ENCODE results near the gene PRODH2.

Gene PRODH2

DNA sequence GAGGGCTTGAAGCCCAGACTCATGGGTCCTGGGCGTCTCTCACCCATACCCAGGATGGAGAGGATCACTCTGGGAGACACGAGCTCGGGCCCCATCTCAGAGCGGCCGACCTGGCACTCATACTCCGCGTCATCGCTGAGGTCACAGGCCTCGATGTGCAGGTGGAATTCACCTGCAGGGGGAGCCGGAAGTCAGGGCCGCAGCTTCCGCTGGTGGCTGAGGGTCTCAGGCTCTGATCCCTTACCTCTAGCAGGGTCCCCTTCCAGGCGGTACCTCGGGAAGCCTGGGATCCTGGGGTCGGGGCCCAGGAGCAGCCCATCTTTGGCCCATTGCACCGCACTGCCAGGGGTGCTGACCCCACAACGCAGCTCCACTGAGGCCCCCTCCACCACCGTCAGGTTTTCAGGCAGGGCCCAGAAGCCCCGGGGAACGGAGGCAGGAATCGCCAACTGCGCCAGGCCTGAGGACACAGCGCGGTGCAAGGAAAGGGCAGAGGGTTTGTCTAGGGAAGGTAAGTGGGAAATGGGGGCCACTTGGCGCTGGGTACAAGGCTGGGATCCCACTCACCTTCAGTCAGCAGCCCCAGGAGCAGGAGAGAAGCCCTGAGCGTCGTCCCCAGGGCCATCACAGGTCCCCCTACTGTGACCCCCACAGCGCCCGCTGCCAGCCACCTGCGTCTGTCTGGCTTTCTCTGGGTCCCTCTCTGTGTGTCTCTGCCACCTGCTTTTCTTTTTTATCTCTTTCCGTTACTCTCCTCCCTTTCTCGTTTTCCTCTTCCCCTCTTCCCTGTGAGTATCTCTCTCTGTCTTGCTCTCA, 38.8 kb upstream of the PRODH2 start:
- Histone ChIP-seq H3K9me3 (ENCODE audit: low read length) (no peaks in the 10 kb centered on the region), H3K36me3 (ENCODE audit: insufficient read depth, low read length) (no peaks in the 10 kb centered on the region), H3K79me2 (ENCODE audit: insufficient read depth, low read length) (no peaks in the 10 kb centered on the region), H3K27me3 (ENCODE audit: insufficient read depth, low read length) (0 out of 2 replicates have a peak, but pooled peaks cover 13% of the 10 kb centered on the region), H2AFZ (ENCODE audit: low read length) (no peak overlapping the region), H4K20me1 (ENCODE audit: insufficient read depth, low read length) (no peaks in the 10 kb centered on the region), H3K9ac (ENCODE audit: low read length) (no peak overlapping the region), H3F3A (ENCODE audit: insufficient read depth, low read length) (no peaks in the 10 kb centered on the region), H3K4me1 (ENCODE audit: insufficient read depth, low read length, severe bottlenecking) (peaks cover 3% of the 10 kb centered on the region), H3K9me2 (ENCODE audit: low read depth, low read length) (no peaks in the 10 kb centered on the region), H3K4me3 (ENCODE audit: low read depth, low read length, poor library complexity, severe bottlenecking) (no peak overlapping the region), H3K27ac (ENCODE audit: low read depth, low read length, poor library complexity, severe bottlenecking) (no peak overlapping the region), H3K4me2 (ENCODE audit: low read length) (peak overlapping the region; percentile 2; the same call in 1 of the 2 replicates)
- TF ChIP-seq, protein P1, sequence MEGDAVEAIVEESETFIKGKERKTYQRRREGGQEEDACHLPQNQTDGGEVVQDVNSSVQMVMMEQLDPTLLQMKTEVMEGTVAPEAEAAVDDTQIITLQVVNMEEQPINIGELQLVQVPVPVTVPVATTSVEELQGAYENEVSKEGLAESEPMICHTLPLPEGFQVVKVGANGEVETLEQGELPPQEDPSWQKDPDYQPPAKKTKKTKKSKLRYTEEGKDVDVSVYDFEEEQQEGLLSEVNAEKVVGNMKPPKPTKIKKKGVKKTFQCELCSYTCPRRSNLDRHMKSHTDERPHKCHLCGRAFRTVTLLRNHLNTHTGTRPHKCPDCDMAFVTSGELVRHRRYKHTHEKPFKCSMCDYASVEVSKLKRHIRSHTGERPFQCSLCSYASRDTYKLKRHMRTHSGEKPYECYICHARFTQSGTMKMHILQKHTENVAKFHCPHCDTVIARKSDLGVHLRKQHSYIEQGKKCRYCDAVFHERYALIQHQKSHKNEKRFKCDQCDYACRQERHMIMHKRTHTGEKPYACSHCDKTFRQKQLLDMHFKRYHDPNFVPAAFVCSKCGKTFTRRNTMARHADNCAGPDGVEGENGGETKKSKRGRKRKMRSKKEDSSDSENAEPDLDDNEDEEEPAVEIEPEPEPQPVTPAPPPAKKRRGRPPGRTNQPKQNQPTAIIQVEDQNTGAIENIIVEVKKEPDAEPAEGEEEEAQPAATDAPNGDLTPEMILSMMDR (IDR thresholded peaks at IDR 0.05; ENCODE audit: low read length): no peak
- TF ChIP-seq EZH2 (IDR thresholded peaks at IDR 0.05; ENCODE audit: borderline replicate concordance, low read length): no peak

DNA sequence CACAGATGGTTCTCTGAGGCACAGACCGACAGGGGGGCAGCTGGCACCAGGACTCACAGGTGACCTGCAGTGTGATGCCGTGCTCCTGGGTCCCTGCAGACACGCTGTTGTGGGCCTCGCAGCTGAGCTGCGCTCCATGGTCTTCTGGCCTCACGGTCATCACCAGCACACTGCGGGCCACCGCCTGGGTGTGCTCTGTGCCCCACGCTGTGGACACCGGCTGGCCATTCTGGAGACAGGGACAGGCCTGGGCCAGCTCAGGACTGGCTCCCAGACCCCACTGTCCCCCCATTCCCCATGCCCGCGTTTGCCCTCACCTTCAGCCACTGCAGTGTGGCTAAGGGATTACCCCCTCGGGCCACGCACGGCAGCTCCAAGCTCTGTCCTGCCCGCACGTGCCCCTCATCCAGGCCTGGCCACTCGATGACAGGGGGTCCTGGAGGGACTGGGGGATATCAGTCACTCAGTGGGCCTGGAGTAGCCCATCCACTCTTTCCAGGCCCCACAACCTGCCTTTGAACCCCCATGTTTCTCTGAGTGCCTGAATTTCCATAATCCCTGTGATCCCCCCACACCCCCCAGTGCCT, 36.4 kb upstream of the PRODH2 start:
- no peaks in the 10 kb centered on the region for H3K9me3 ChIP-seq (ENCODE audit: low read length)
- 0 out of 2 replicates have a peak, but pooled peaks cover 7% of the 10 kb centered on the region for H3K27me3 ChIP-seq (ENCODE audit: insufficient read depth, low read length)
- TF ChIP-seq EZH2 (IDR thresholded peaks at IDR 0.05; ENCODE audit: borderline replicate concordance, low read length): no peak
- TF ChIP-seq, protein P1 (IDR thresholded peaks at IDR 0.05; ENCODE audit: low read length): no peak
- H4K20me1 ChIP-seq (ENCODE audit: insufficient read depth, low read length): no peaks in the 10 kb centered on the region
- H3K9ac ChIP-seq (ENCODE audit: low read length): no peak overlapping the region
- no peak overlapping the region for H3K27ac ChIP-seq (ENCODE audit: low read depth, low read length, poor library complexity, severe bottlenecking)
- H3K36me3 ChIP-seq (ENCODE audit: insufficient read depth, low read length): no peaks in the 10 kb centered on the region
- H3K9me2 ChIP-seq (ENCODE audit: low read depth, low read length): no peaks in the 10 kb centered on the region
- H3F3A ChIP-seq (ENCODE audit: insufficient read depth, low read length): no peaks in the 10 kb centered on the region
- no peaks in the 10 kb centered on the region for H3K79me2 ChIP-seq (ENCODE audit: insufficient read depth, low read length)
- H3K4me1 ChIP-seq (ENCODE audit: insufficient read depth, low read length, severe bottlenecking): no peaks in the 10 kb centered on the region
- H3K4me3 ChIP-seq (ENCODE audit: low read depth, low read length, poor library complexity, severe bottlenecking): no peak overlapping the region
- H3K4me2 ChIP-seq (ENCODE audit: low read length): no peak overlapping the region
- no peak overlapping the region for H2AFZ ChIP-seq (ENCODE audit: low read length)

DNA sequence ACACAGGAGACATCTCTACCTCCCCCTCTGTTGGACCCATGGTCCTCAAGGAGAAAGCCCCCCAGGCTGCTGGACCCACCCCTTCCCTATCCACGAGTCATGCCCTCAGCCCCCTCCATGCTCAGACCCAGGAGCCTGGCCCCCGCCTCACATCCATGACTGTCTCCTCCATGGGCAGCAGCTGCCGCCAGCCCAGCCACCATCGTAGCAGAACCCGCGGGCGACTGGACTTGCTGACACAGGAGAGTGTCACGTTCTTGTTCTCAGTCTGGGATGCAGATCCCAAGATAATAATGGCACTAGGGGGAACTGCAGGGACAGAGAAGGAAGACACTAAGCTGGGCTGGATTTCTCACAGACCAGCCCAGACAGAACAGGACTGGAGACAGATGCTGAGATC, 35.8 kb upstream of the PRODH2 start:
- Histone ChIP-seq H3K4me3 (ENCODE audit: low read depth, low read length, poor library complexity, severe bottlenecking) (no peak overlapping the region), H3K36me3 (ENCODE audit: insufficient read depth, low read length) (no peaks in the 10 kb centered on the region), H3F3A (ENCODE audit: insufficient read depth, low read length) (no peaks in the 10 kb centered on the region), H2AFZ (ENCODE audit: low read length) (no peak overlapping the region), H3K9ac (ENCODE audit: low read length) (no peak overlapping the region), H3K9me3 (ENCODE audit: low read length) (no peaks in the 10 kb centered on the region), H3K79me2 (ENCODE audit: insufficient read depth, low read length) (no peaks in the 10 kb centered on the region), H3K4me1 (ENCODE audit: insufficient read depth, low read length, severe bottlenecking) (no peaks in the 10 kb centered on the region), H3K27ac (ENCODE audit: low read depth, low read length, poor library complexity, severe bottlenecking) (no peak overlapping the region), H3K4me2 (ENCODE audit: low read length) (no peak overlapping the region), H3K27me3 (ENCODE audit: insufficient read depth, low read length) (0 out of 2 replicates have a peak, but pooled peaks cover 7% of the 10 kb centered on the region), H3K9me2 (ENCODE audit: low read depth, low read length) (no peaks in the 10 kb centered on the region), H4K20me1 (ENCODE audit: insufficient read depth, low read length) (no peaks in the 10 kb centered on the region)
- TF ChIP-seq EZH2 (IDR thresholded peaks at IDR 0.05; ENCODE audit: borderline replicate concordance, low read length): no peak
- TF ChIP-seq, protein P1 (IDR thresholded peaks at IDR 0.05; ENCODE audit: low read length): no peak

Data from OCI-LY1 (cell line).